Central memory CD8-positive, alpha-beta T cell (primary cell): ENCODE data around the gene CLP1.
"Not testable (repeated sequence)": the region's sequence is repeated elsewhere in the genome, so short reads cannot be mapped to it uniquely, and the experiment has no call there.

Experiments
- ATAC-seq: fragments of 150-1000 bp; cut with Tn5 transposase; replicated peaks from 2 replicates; pipeline ENCODE4 v1.10.0; 2022; ENCODE audit warnings: mild to moderate bottlenecking, moderate FRiP score, moderate number of reproducible peaks; ENCODE audit not compliant: poor library complexity, severe bottlenecking; ENCODE audit errors: extremely low read depth
- DNase-seq, 2 donors: peaks; one replicate each; pipeline ENCODE4 v3.0.0; 2021; ENCODE audit warnings: low spot score in 2 of 2
- H3K27ac Mint-ChIP-seq: one replicate; pipeline ENCODE4 v1.8.0; 2022; ENCODE audit warnings: low read depth, mild to moderate bottlenecking, moderate library complexity, mixed read lengths
- H3K27me3 Mint-ChIP-seq: one replicate; pipeline ENCODE4 v1.8.0; 2022; ENCODE audit warnings: mixed read lengths
- H3K36me3 Mint-ChIP-seq: one replicate; pipeline ENCODE4 v1.8.0; 2022; ENCODE audit warnings: mild to moderate bottlenecking, moderate library complexity, mixed read lengths; ENCODE audit not compliant: insufficient read depth
- H3K4me1 Mint-ChIP-seq: one replicate; pipeline ENCODE4 v1.8.0; 2022; ENCODE audit warnings: mixed read lengths
- H3K4me3 Mint-ChIP-seq: one replicate; pipeline ENCODE4 v1.8.0; 2022; ENCODE audit warnings: mild to moderate bottlenecking, moderate library complexity, mixed read lengths
- H3K9me3 Mint-ChIP-seq: one replicate; pipeline ENCODE4 v1.8.0; 2022; ENCODE audit warnings: mixed read lengths

Gene CLP1

GRCh38 chr11:57681168-57681567 is 23.6 kb downstream of the CLP1 start:
- Mint-ChIP-seq H3K4me1 (peaks cover 39% of the 10 kb centered on the region), H3K27ac (peak overlapping the region; percentile 61), H3K36me3 (peaks cover 66% of the 10 kb centered on the region), H3K4me3 (no peak overlapping the region), H3K27me3 (no peaks in the 10 kb centered on the region), H3K9me3 (no peaks in the 10 kb centered on the region)
- no peak for DNase-seq
- ATAC-seq, result no peak

GRCh38 chr11:57690474-57690873 is 32.9 kb downstream of the CLP1 start:
- not testable (repeated sequence) for H3K9me3 Mint-ChIP-seq, ATAC-seq, H3K4me3 Mint-ChIP-seq, DNase-seq, H3K4me1 Mint-ChIP-seq, H3K27me3 Mint-ChIP-seq, H3K27ac Mint-ChIP-seq
- H3K36me3 Mint-ChIP-seq, result peaks cover 73% of the 10 kb centered on the region

GRCh38 chr11:57698843-57699365 is 41.3 kb downstream of the CLP1 start:
- Mint-ChIP-seq H3K4me3 (no peak overlapping the region), H3K36me3 (peaks cover 73% of the 10 kb centered on the region), H3K4me1 (no peaks in the 10 kb centered on the region), H3K27me3 (no peaks in the 10 kb centered on the region), H3K27ac (no peak overlapping the region), H3K9me3 (no peaks in the 10 kb centered on the region)
- DNase-seq, result no peak
- no peak for ATAC-seq

GRCh38 chr11:57699813-57700212 is 42.3 kb downstream of the CLP1 start:
- no peaks in the 10 kb centered on the region for H3K4me1 Mint-ChIP-seq
- DNase-seq (no peak), ATAC-seq (no peak)
- no peaks in the 10 kb centered on the region for H3K27me3 Mint-ChIP-seq
- H3K36me3 Mint-ChIP-seq, result peaks cover 70% of the 10 kb centered on the region
- H3K4me3 Mint-ChIP-seq, result no peak overlapping the region
- H3K27ac Mint-ChIP-seq, result no peak overlapping the region
- no peaks in the 10 kb centered on the region for H3K9me3 Mint-ChIP-seq

GRCh38 chr11:57700425-57700824 is 42.9 kb downstream of the CLP1 start:
- no peak overlapping the region for H3K27ac Mint-ChIP-seq
- peaks cover 68% of the 10 kb centered on the region for H3K36me3 Mint-ChIP-seq
- no peaks in the 10 kb centered on the region for H3K27me3 Mint-ChIP-seq
- ATAC-seq (no peak), DNase-seq (no peak)
- no peak overlapping the region for H3K4me3 Mint-ChIP-seq
- H3K4me1 Mint-ChIP-seq, result no peaks in the 10 kb centered on the region
- H3K9me3 Mint-ChIP-seq, result no peaks in the 10 kb centered on the region

GRCh38 chr11:57703341-57703740 is 45.8 kb downstream of the CLP1 start:
- peaks cover 9% of the 10 kb centered on the region for H3K4me1 Mint-ChIP-seq
- peak overlapping the region; percentile 29 for H3K27ac Mint-ChIP-seq
- no peak for DNase-seq
- peaks cover 51% of the 10 kb centered on the region for H3K36me3 Mint-ChIP-seq
- no peak for ATAC-seq
- H3K9me3 Mint-ChIP-seq, result no peaks in the 10 kb centered on the region
- H3K4me3 Mint-ChIP-seq, result no peak overlapping the region
- H3K27me3 Mint-ChIP-seq, result no peaks in the 10 kb centered on the region

GRCh38 chr11:57704932-57705331 is 47.4 kb downstream of the CLP1 start:
- peaks cover 39% of the 10 kb centered on the region for H3K36me3 Mint-ChIP-seq
- ATAC-seq (no peak), DNase-seq (no peak)
- H3K27ac Mint-ChIP-seq, result no peak overlapping the region
- H3K9me3 Mint-ChIP-seq, result no peaks in the 10 kb centered on the region
- no peak overlapping the region for H3K4me3 Mint-ChIP-seq
- peaks cover 14% of the 10 kb centered on the region for H3K4me1 Mint-ChIP-seq
- no peaks in the 10 kb centered on the region for H3K27me3 Mint-ChIP-seq

- H3K27ac Mint-ChIP-seq, H3K4me3 Mint-ChIP-seq, DNase-seq, H3K27me3 Mint-ChIP-seq, ATAC-seq, H3K9me3 Mint-ChIP-seq: not testable (repeated sequence)
- Mint-ChIP-seq H3K4me1 (peaks cover 19% of the 10 kb centered on the region), H3K36me3 (peaks cover 34% of the 10 kb centered on the region)
Observed at GRCh38 chr11:57705432-57705831, 47.9 kb downstream of the CLP1 start.

GRCh38 chr11:57709802-57710367 is 52.3 kb downstream of the CLP1 start:
- H3K27me3 Mint-ChIP-seq, result no peaks in the 10 kb centered on the region
- no peak overlapping the region for H3K4me3 Mint-ChIP-seq

More at GRCh38 chr11:57709802-57710367, 52.3 kb downstream of the CLP1 start:
- Mint-ChIP-seq H3K4me1 (peaks cover 46% of the 10 kb centered on the region), H3K27ac (no peak overlapping the region), H3K9me3 (no peaks in the 10 kb centered on the region), H3K36me3 (peaks cover 25% of the 10 kb centered on the region)
- DNase-seq (no peak), ATAC-seq (no peak)
